MM.1S (cell line): Measurements from ENCODE around the gene NFAT5.
"Not testable (repeated sequence)": the region's sequence is repeated elsewhere in the genome, so short reads cannot be mapped to it uniquely, and the experiment has no call there.

Experiments
- DNase-seq: peaks from one replicate; pipeline ENCODE4 v3.0.0-alpha.2; 2015
- H2AFZ ChIP-seq: fragments of 300-600 bp; sonication (generic); 2 replicates; pipeline ENCODE4 v1.6.0; 2016; ENCODE audit warnings: antibody characterized with exemption, low read length
- H3F3A ChIP-seq: fragments of 300-600 bp; sonication (generic); 2 replicates; pipeline ENCODE4 v1.6.1; 2016; ENCODE audit warnings: mild to moderate bottlenecking, antibody characterized with exemption, low read length, moderate library complexity, mixed read lengths; ENCODE audit not compliant: insufficient read depth
- H3K27ac ChIP-seq: fragments of 300-600 bp; sonication (generic); 2 replicates; pipeline ENCODE4 v1.5.1; 2016; ENCODE audit warnings: mild to moderate bottlenecking, low read length
- H3K27me3 ChIP-seq: fragments of 300-600 bp; sonication (generic); replicated peaks from 2 replicates; pipeline ENCODE4 v1.6.0; 2016; ENCODE audit warnings: low read length; ENCODE audit not compliant: insufficient read depth
- H3K36me3 ChIP-seq: fragments of 300-600 bp; sonication (generic); replicated peaks from 2 replicates; pipeline ENCODE4 v1.6.1; 2016; ENCODE audit warnings: mild to moderate bottlenecking, low read length, mixed read lengths; ENCODE audit not compliant: insufficient read depth
- H3K4me1 ChIP-seq: fragments of 300-600 bp; sonication (generic); 2 replicates; pipeline ENCODE4 v1.6.1; 2016; ENCODE audit warnings: low read length, mixed read lengths
- H3K4me2 ChIP-seq: fragments of 300-600 bp; sonication (generic); 2 replicates; pipeline ENCODE4 v1.6.0; 2016; ENCODE audit warnings: low read depth, low read length
- H3K4me3 ChIP-seq: fragments of 300-600 bp; sonication (generic); 2 replicates; pipeline ENCODE4 v1.5.1; 2016; ENCODE audit warnings: low read length, mixed read lengths
- H3K79me2 ChIP-seq: fragments of 300-600 bp; sonication (generic); 2 replicates; pipeline ENCODE4 v1.6.1; 2016; ENCODE audit warnings: mixed run types, low read length, mixed read lengths
- H3K9ac ChIP-seq: fragments of 300-600 bp; sonication (generic); 2 replicates; pipeline ENCODE4 v1.6.1; 2016; ENCODE audit warnings: low read length, mixed read lengths
- H3K9me2 ChIP-seq: fragments of 300-600 bp; sonication (generic); replicated peaks from 2 replicates; pipeline ENCODE4 v1.6.1; 2016; ENCODE audit warnings: mild to moderate bottlenecking, low read length, mixed read lengths; ENCODE audit not compliant: insufficient read depth
- H3K9me3 ChIP-seq: fragments of 300-600 bp; sonication (generic); replicated peaks from 2 replicates; pipeline ENCODE4 v1.6.1; 2016; ENCODE audit warnings: mild to moderate bottlenecking, low read length, mixed read lengths; ENCODE audit not compliant: insufficient read depth
- H4K20me1 ChIP-seq: fragments of 300-600 bp; sonication (generic); 2 replicates; pipeline ENCODE4 v1.6.1; 2016; ENCODE audit warnings: mild to moderate bottlenecking, low read length, moderate library complexity, mixed read lengths; ENCODE audit not compliant: insufficient read depth
- CTCF ChIP-seq: fragments of 300-600 bp; sonication (generic); IDR thresholded peaks from 2 replicates; pipeline ENCODE4 v1.5.1; 2016; ENCODE audit warnings: antibody characterized with exemption, low read length, mixed read lengths
- EZH2 ChIP-seq: fragments of 300-600 bp; sonication (generic); optimal IDR thresholded peaks from 2 replicates; pipeline ENCODE3; 2017; ENCODE audit warnings: low read depth, mild to moderate bottlenecking, antibody characterized with exemption, low read length, mixed read lengths
- EZH2phosphoT487 ChIP-seq: fragments of 300-600 bp; sonication (generic); IDR thresholded peaks from 2 replicates; pipeline ENCODE4 v1.6.1; 2018; ENCODE audit warnings: antibody characterized with exemption, low read length

Gene NFAT5

GRCh38 chr16:69537706-69538080 is 28.1 kb upstream of the NFAT5 start:
- no peaks in the 10 kb centered on the region for H3K9me2 ChIP-seq
- H3K27ac ChIP-seq = no peak overlapping the region
- no peaks in the 10 kb centered on the region for H3F3A ChIP-seq
- H3K9me3 ChIP-seq = no peaks in the 10 kb centered on the region
- H3K27me3 ChIP-seq = no peaks in the 10 kb centered on the region
- H3K36me3 ChIP-seq = no peaks in the 10 kb centered on the region
- DNase-seq = no peak
- no peaks in the 10 kb centered on the region for H3K4me1 ChIP-seq
- H3K4me3 ChIP-seq = no peak overlapping the region
- no peak for TF ChIP-seq CTCF
- TF ChIP-seq EZH2 = no peak
- TF ChIP-seq EZH2phosphoT487 = no peak
- no peaks in the 10 kb centered on the region for H3K79me2 ChIP-seq
- no peak overlapping the region for H2AFZ ChIP-seq
- no peak overlapping the region for H3K9ac ChIP-seq
- no peak overlapping the region for H3K4me2 ChIP-seq
- no peaks in the 10 kb centered on the region for H4K20me1 ChIP-seq

GRCh38 chr16:69538808-69539207 is 27.0 kb upstream of the NFAT5 start:
- Histone ChIP-seq H2AFZ (no peak overlapping the region), H3K9me2 (no peaks in the 10 kb centered on the region), H3K27me3 (no peaks in the 10 kb centered on the region), H3K4me1 (no peaks in the 10 kb centered on the region), H3K4me3 (no peak overlapping the region), H3F3A (no peaks in the 10 kb centered on the region), H3K9ac (no peak overlapping the region), H3K4me2 (no peak overlapping the region), H3K79me2 (no peaks in the 10 kb centered on the region), H3K9me3 (no peaks in the 10 kb centered on the region), H3K27ac (no peak overlapping the region), H4K20me1 (no peaks in the 10 kb centered on the region), H3K36me3 (no peaks in the 10 kb centered on the region)
- no peak for DNase-seq
- TF ChIP-seq CTCF = no peak
- no peak for TF ChIP-seq EZH2
- no peak for TF ChIP-seq EZH2phosphoT487

GRCh38 chr16:69542974-69543373 is 22.8 kb upstream of the NFAT5 start:
- Histone ChIP-seq H3K27me3 (no peaks in the 10 kb centered on the region), H3K9ac (no peak overlapping the region), H3K79me2 (no peaks in the 10 kb centered on the region), H3F3A (no peaks in the 10 kb centered on the region), H3K4me1 (no peaks in the 10 kb centered on the region), H3K4me2 (no peak overlapping the region), H3K27ac (no peak overlapping the region), H4K20me1 (no peaks in the 10 kb centered on the region), H3K9me3 (no peaks in the 10 kb centered on the region), H3K36me3 (no peaks in the 10 kb centered on the region), H3K4me3 (no peak overlapping the region), H3K9me2 (no peaks in the 10 kb centered on the region), H2AFZ (no peak overlapping the region)
- TF ChIP-seq EZH2 = no peak
- no peak for TF ChIP-seq CTCF
- no peak for TF ChIP-seq EZH2phosphoT487
- DNase-seq = no peak

- Histone ChIP-seq H3K36me3 (no peaks in the 10 kb centered on the region), H3K27ac (no peak overlapping the region), H2AFZ (no peak overlapping the region), H3K9me2 (no peaks in the 10 kb centered on the region), H3K27me3 (no peaks in the 10 kb centered on the region), H3K9ac (no peak overlapping the region), H3K79me2 (no peaks in the 10 kb centered on the region), H3F3A (no peaks in the 10 kb centered on the region), H4K20me1 (no peaks in the 10 kb centered on the region), H3K4me2 (no peak overlapping the region), H3K9me3 (no peaks in the 10 kb centered on the region), H3K4me3 (no peak overlapping the region), H3K4me1 (no peaks in the 10 kb centered on the region)
- DNase-seq = no peak
- no peak for TF ChIP-seq CTCF
- TF ChIP-seq EZH2 = no peak
- TF ChIP-seq EZH2phosphoT487 = no peak
These were observed 21.7 kb upstream of the NFAT5 start for GRCh38 chr16:69544088-69544487.

GRCh38 chr16:69546663-69547062 is 19.1 kb upstream of the NFAT5 start:
- not testable (repeated sequence) for H3K4me1 ChIP-seq, DNase-seq, H3K27ac ChIP-seq

More at GRCh38 chr16:69546663-69547062, 19.1 kb upstream of the NFAT5 start:
- not testable (repeated sequence) for H3F3A ChIP-seq, H3K9me2 ChIP-seq, H3K27me3 ChIP-seq, H2AFZ ChIP-seq, H3K36me3 ChIP-seq, H3K9me3 ChIP-seq, H3K9ac ChIP-seq, H3K4me3 ChIP-seq, H3K79me2 ChIP-seq, H3K4me2 ChIP-seq, H4K20me1 ChIP-seq
